Spleen (tissue), 7 donors: Measurements from ENCODE around the gene KDM1B.

Source experiments
- CTCF ChIP-seq, 11 experiments: fragments of 200-600 bp in 7 of 11; fragments of 450-650 bp in 4 of 11; sonication (generic) in 4 of 11; IDR thresholded peaks in 8 of 11; conservative IDR thresholded peaks in 3 of 11; 1 replicate in 7 of 11; 2 replicates in 4 of 11; pipeline versions ENCODE4 v1.4.0 to v1.8.0; 2016 to 2021; ENCODE audit warnings: antibody characterized with exemption in 11 of 11, inconsistent platforms in 4 of 11, mild to moderate bottlenecking in 1 of 11
- POLR2A ChIP-seq, 3 donors: fragments of 450-650 bp; IDR thresholded peaks; one replicate each; pipeline ENCODE4 v1.5.1; 2017; ENCODE audit warnings: antibody characterized with exemption in 3 of 3, mild to moderate bottlenecking in 1 of 3
- donor health status: DM: no; HTN: no; CAD: no; lungs with moderate emphysema.
- donor health status: DM: no; HTN: no; CAD: no.
- donor health status: DM: no; HTN: no; CAD: no.

GRCh38 chr6:18242062-18242851 is 87.0 kb downstream of the KDM1B start:
- TF ChIP-seq CTCF (IDR thresholded peaks at IDR 0.05 in 8 of 11, conservative IDR thresholded peaks at IDR 0.05 in 3 of 11), result no peak
- TF ChIP-seq POLR2A (IDR thresholded peaks at IDR 0.05), result no peak
